Superior temporal gyrus (tissue), 1 donor: Measurements from ENCODE around the gene MED15.
"Not testable (repeated sequence)": the region's sequence is repeated elsewhere in the genome, so short reads cannot be mapped to it uniquely, and the experiment has no call there.

Experiments used
- DNase-seq: peaks from one replicate; pipeline ENCODE4 v3.0.0-alpha.2; 2016; ENCODE audit errors: extremely low spot score

The MED15 gene

DNA sequence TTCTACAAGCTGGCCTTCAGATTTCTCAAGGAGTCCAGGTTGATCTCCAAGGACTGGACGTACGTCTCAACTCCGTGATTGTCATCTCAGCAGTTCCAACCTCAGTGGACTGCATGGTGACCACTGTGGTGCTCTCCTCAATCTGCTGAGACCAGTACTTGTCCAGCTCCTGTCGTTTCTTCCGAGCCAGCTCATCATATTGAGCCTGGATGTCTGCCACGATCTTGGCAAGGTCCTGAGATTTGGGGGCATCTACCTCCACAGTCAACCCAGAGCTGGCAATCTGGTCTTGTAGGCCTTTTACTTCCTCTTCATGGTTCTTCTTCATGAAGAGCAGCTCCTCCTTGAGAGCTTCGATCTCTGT, 24.3 kb upstream of the MED15 start:
- not testable (repeated sequence) for DNase-seq

DNA sequence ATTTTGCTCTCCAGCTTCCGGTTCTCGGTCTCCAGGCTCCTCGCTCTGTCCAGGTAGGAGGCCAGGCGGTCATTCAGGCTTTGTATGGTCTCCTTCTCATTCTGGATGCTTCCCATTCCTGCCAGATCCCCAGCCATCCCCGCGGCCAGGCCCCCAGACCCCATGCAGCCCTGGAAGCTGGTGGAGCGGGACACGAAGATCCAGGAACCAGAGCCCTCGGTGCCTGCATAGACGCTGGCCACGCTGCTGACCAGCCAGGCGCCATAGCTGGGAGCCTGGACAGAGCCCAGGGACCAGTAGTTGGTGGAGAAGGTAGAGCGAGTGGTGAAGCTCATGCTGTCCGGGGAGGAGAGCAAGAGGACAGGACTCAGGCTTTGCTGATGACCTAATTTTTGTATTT, 23.6 kb upstream of the MED15 start:
- no peak for DNase-seq

DNA sequence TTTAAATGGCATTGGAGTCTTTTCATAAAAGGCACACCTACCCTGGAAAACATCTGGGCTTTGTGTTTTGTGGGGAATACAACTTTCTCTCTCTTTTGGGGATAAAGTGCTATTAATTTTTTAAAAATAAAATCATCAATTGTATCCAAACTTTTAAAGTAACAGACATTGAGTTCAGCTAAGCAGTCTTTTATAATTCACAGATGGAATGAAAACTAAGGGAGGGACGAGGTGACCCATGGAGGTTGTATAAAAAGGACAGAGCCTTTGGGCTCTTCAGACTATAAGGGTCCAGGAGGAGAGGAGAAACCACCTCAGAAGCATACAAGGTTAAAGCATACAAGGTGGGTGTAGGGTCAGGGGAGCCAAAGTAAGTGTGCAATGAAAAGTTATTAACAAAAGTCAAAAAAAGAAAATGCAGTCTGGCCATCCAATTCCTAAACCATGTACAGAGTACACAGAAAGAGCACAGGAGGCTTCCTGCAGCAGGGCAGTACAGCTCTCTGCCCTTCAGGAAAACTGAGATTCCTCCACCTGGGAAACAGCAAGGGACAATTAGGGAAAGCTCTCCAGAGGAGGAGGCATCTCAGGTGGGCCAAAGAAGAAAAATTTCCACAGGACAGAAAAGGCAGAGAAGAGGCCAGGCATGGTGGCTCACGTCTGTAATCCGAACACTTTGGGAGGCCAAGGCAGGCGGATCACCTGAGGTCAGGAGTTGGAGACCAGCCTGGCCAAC, 22.3 kb upstream of the MED15 start:
- no peak for DNase-seq

DNA sequence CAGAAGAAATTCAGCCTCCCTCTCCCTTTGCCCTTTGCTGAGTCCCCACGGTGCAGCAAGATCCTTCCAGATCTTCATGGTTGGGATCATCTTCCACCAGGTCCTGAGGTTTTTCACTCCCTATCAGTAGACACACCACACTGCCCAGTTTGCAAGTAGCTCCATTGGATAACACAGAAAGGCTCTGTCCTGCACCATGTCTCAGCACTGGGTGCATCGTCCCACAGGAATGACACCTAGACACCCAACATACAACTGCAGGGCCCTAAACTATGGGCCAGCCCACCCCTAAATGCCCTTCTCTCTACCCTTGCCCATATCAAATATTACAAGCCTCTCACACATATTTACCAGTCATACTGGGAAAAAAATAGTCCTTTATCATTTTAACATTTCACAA, 21.2 kb upstream of the MED15 start:
- DNase-seq, result no peak

DNA sequence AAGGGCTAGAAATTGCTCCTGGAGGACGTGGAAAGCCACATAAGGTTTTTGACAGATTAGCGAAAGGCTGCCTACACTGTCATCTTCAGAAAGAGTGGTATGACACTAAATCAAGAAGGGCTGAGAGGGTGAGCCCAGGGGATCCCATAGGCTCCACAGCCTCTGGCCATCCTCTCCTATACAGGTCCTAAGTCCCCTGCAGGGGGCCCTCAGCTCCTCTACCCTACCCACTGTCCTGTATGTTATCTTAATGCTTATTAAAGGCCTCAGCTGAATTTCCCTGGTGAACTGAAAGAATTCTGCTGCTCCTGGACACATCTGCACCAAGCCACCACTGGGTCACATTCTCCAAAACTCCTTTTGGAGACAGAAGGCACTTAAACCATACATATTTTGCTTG, 19.7 kb upstream of the MED15 start:
- DNase-seq, result no peak

DNA sequence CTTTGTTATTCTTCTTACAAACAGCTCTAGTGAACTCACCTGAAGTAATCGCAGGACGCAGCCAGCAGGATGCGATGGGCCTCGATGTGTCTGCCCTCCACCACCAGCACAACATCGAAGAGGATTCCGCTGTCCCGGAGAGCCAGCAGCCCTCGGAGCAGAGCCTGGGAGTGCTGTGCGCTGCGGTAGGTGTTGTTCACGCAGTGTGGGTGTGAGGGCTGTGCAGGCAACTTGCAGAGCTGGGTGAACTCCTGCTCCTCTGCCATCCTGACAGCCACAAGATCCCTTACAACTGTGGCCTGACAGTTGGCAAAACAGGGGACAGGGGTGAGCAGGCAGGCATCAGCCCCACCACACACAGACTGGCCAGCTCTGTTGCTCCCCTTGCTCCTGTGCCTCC, 18.5 kb upstream of the MED15 start:
- DNase-seq, result no peak

DNA sequence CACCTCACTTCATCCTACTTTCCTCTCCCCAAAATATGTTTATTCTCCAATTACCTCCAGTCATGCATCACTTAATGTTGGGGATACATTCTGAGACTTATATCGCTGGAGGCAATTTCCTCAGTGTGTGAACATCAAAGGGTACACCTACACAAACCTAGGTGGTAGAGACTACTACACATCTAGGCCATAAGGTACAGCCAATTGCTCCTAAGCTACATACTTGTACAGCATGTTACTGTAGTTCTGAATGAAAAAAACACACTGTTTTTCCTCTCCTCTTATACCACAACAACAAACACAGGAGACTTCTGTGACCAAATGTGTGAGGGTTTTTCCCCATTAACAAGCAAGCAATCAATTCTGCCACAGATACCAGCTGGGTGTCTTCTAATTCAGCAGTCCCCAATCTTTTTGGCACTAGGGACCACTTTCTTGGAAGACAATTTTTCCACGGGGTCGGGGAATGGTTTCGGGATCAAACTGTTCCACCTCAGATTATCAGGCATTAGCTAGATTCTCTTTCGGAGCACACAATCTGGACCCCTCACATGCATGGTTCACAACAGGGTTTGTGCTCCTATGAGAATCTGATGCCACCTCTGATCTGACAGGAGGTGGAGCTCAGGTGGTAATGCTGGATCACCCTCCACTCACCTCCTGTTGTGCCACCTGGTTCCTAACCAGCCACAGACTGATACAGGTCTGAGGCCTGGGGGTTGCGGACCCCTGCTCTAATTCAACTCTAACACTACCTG, 17.0 kb upstream of the MED15 start:
- no peak for DNase-seq

DNA sequence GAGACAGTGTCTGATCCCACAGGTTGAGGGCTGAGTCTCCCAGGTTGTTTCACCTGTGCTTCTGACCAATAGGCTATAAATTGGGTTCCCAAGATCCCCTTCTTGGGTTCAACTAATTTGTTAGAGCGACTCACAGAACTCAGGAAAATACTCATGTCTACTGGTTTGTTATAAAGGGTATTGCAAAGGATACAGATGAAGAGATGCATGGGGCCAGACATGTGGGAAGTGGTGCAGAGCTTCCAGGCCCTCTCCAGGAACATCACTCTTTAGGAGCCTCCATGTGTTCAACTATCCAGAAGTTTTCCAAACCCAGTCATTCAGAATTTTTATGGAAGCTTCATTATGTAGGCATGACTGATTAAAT, 16.5 kb upstream of the MED15 start:
- no peak for DNase-seq

DNA sequence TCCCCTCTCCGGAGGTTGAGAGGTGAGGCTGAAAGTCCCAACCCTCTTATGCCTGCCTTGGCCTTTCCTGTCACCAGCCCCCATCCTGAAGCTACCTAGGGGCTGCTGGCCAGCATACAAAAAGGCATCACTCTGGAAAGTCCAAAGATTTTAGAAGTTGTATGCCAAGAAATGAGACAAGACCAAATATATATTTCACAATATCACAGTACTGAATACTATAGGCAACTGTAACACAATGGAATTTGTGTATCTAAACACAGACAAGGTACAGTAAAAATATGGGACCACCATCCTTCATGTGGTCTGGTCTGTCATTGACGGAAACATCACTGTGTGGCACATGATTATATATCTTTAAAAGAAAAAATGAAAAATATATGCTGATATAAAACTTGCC, 16.1 kb upstream of the MED15 start:
- DNase-seq, result no peak

DNA sequence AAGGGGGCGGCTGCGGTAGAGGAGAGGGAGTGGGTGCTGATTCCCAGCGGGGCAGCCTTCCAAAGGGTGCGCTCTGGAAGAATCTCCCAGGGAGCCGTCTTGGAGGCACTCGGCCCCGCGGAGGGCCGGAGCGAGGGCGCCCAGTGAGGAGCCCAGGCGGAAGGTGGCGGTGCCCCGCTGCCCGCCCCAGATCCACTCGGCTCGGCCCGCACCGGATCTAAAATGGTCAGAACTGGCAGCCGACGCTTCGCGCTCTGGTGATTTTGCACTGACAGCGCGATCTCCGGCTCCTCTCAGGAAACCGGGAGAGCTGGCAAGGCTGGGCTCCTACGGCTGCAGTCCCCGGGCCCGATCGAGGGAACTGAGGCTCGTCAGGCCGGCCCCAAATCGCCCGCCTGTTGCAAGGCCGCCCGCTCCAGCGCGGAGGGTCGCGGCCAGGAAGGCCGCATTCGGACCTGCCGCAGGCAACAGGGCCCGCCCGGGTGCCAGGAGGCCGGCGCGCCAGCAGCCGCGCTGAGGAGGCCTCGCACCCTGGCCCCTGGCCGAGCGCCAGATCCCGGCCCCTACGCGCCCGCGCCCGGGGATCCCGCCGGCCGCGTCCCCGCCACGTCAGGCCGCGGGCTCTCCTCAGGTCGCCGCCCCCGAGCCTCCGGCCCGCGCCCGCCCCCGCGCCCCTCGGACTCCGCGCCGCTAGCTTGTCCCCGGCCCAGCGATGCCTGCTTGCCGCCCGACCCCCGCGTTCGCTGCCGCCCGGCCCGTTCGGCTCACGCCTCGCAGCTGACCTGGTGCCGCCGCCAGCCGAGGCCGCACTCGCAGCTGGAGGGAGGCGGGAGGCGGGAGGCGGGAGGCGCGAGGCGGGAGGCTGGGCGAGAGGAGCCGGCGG, 12.2 kb upstream of the MED15 start, which contains the start of gene KLHL22:
Gene KLHL22, minus strand, starts transcription at position 818 of the 883 bp plus-strand sequence. CDS start 6,584 bp downstream, outside the sequence.
- peak; percentile 41 for DNase-seq

DNA sequence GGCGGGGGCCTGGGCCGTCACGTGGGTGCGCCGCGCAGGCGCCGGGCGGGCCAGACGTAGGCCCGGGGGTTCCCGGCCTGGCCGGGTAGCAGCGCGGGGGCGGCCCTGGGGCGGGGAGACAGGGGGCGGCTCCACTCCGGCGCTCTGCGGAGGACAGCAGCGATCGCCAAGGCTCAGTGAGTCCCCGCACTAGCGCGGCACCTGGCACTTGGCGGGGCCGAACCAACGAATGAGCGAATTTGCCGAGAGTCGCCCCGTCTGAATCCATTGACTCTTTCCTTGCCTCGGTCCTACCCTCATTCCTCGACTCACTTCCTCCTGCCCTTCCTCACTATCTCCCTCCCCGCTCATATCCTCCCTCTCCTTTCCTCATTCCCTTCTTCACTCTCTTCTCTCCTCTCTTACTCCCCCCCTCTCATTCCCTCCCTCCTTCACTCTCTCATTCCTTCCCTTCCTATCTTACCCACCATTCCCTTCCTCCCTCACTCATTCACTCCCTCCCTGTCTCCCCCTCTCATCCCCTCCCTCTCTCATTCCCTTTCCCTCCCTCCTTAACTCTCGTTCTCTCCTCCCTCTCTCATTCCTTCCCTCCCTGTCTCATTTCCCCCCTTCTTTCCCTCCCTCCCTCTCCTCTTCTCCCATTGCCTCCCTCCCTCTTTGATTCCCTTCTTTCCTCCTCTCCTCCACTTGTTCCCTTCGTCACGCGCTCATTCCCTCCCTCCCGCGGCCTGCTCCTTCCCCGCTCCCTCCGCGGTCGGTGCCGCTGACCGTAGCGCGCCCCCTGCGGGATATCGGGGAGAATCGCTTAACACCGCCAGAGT, 11.3 kb upstream of the MED15 start:
- peak; percentile 95 for DNase-seq

DNA sequence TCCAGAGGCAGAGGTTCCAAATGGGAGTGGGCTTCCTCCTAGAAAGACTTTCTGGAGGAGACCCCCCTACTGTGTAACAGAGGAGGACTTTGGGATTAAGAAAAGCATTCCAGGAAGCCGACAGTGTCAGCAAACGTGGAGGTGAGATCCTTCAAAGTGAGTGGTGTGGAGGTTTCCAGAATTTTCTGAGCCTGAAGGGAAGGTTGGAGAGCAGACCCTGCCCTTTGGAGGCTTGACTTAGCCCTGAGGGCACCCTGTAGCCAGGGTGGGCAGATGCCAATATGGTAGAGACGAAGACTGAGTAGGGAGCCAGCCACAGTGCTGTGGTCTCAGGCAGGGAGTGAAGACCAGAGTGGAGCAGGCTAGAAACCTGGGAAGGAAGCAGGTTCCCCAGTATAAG, 10.0 kb upstream of the MED15 start:
- DNase-seq, result no peak

DNA sequence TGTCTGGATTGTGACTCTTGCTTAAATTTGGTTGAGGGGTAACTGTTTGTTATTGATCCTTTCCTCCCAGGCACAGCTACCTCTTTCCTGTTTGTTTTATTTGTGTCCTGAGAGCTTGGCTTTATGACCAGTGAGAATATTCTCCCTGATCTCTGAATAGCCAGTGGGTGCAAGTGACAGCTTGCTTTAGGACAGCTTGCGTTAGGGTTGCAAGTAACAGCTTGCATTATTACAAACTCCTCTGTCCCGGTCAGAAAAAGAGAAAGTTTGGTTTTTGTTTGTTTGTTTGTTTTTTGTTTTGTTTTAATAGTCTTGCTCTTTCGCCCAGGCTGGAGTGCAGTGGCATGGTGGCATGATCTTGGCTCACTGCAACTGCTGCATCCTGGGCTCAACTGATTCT, 8.5 kb upstream of the MED15 start:
- DNase-seq, result no peak

DNA sequence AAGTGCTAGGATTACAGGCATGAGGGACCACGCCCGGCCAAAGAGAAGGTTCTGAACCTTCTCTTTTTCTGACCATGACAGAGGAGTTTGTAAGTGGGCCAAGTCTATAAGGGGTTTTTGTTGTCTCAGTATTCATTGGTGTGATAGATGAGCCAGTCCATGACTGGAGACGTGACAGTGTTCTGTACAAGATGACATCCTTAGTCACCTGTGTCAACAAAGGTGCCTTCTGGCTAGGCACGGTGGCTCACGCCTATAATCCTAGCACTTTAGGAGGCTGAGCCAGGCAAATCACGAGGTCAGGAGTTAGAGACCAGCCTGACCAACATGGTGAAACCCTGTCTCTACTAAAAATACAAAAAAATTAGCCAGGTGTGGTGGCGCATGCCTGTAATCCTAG, 7.6 kb upstream of the MED15 start:
- DNase-seq, result no peak

DNA sequence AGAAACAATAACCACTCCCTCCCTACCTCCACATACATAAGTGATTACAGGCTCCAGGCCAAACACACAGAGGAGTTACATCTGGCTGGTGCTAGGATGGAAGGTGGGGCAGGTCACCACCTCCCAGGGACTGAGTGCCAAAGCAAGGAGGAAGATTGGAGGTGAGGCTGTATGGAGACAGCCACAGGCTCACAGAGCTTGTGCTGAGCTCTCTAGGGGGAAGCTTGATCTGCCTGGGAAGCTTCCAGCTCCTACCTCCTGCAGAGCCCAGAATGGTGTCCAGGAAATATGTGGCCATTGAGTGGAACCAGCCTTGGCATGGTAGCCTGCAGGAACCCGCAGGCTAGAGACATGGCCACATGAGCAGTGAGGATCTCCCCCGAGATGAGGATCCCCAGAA, 3.6 kb upstream of the MED15 start:
- DNase-seq, result no peak

DNA sequence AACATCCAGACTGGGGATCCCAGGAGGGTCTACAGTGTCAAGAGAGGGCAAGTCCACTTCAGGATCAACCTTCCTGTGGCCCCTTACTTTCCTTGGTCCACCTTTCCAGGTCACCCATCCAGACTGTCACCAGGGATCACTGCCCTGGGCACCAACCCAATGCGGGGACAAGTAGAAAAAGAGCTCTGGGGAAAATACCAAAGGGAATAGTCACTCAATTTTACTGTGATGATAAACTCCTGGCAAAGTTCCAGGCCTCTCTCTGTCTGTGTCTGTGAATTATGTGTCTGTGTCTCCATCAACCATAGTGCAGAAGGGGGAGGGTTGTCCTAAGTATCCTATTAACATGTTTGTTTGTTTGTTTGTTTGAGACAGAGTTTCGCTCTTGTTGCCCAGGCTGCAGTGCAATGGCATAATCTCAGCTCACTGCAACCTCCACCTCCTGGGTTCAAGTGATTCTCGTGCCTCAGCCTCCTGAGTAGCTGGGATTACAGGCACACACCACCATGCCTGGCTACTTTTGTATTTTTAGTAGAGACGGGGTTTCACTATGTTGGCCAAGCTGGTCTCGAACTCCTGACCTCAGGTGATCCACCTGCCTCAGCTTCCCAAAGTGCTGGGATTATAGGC, 3.0 kb upstream of the MED15 start:
- not testable (repeated sequence) for DNase-seq

DNA sequence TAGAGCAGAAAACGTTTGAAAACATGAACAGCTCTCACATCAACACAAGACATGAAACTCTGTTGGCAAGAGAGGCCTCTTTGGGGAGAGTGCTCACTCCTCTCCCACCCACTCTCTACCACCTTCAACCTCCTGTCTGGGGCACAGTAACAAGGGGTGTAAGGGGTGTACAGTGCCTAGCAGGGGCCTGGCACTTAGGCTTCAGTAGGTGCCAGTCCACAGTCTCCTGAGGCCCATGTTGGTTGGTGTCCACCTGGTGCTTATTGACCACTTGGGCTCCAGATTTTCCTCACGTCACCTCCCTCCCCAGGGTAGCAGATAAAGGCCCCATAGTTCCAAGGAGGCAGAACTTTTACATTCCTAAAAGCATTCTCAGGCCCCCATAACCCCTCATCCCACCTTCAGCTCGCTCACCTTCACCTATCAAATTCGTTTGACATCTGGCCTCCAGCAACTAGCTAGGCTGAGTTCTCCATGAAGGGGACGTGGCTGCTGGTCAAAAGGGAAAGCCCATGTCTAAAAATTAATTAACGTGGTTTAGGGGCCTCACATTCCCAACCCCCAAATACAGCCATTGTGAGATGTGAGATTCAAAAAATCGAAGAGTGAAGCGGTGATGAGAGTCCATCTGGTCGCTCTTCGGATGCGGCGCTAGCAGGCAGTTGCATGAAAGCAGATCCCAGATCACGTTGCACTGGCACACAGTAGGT, 712 bp upstream of the MED15 start:
- DNase-seq, result no peak

DNA sequence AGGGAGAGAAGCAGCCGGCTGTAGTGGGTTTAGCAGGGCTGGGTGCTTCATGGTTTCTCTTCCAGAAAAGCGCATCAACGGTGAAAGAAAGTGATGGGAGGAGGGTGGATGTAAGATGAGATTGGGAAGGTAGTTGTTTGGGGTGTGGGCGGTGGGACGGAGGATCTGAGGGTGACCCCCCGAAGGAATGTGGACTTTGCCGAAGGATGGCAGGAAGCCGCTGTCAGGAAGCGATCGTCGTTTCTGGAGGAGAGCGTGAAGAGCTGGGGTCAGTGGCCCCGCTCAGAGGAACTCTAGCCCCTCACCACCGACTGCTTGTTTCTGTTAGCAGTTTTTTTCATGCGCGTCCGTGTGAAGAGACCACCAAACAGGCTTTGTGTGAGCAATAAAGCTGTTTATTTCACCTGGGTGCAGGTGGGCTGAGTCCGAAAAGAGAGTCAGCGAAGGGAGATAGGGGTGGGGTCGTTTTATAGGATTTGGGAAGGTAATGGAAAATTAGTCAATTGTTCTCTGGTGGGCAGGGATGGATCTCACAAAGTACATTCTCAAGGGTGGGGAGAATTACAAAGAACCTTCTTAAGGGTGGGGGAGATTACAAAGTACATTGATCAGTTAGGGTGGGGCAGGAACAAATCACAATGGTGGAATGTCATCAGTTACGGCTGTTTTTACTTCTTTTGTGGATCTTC, 801 bp downstream of the MED15 start:
- not testable (repeated sequence) for DNase-seq

DNA sequence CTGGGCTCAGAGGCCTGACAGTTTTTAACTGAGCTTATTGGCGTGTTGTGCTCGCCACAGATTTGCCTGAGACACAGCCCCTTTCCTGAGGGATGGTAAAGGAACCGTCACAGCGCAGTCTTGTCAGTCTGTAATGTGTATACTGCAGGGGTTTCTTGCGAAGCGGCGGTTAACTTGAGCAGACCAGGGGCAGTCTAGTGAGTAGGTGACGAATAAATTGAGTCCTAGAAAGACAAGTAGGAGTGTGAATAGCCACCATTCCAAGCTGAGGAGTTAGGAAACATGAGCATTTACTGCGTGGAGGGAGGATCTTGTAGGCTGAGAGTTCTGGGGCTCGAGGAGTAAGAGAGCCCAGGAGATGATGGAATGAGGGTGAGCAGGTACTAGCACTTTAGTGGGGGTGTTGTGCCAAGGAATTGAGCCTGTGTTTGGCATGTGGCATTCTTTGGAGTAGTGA, 1.4 kb downstream of the MED15 start:
- no peak for DNase-seq
